HG02973 (cell line): ENCODE results near the gene ITGA5.

Experiments used
- ATAC-seq: cut with Tn5 transposase; IDR thresholded peaks from one replicate; pipeline ENCODE4 v1.9.1; 2021; ENCODE audit warnings: moderate library complexity; ENCODE audit not compliant: unreplicated experiment

Gene ITGA5

DNA sequence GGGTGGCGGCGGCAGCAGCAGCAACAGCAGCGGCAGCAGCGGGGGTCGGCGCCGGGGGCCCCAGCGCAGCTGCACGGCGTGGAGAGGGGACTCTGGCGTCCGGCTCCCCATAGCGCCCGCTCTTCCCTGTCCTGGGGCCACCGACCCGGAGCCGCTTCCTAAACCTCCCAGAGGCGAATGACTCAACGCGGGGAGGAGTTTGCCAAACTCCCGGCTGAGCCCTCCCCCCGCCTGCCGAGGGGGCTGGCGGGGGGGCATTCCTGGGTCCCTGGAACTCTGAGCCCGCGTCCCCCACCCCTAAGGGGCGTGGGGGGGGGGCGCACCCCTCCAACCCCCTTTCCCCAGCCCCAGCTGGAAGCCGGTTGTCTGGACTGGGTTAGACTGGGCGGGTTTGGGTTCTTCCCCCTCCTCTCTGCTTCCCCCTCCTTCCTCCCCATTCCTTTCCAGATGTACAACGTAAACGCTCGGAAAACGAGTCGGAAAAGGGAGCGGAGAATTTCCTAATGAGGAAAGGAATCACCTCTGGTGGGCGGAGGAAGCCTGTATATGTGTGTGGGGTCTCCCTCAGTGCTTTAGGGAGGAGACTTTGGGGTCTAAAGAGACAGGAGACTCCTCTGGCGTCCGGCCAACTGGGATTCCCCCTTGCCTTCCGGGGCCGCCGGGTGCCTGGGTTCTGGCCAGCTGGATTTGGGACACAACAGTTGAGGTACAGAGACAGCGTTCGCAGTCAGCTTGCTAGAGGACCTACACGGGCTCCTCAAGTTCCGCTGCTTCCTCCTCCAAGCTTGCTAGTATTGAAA is at the start of gene ITGA5:
ITGA5 (minus strand) TSS at position 179 of the 800 bp plus-strand sequence; CDS start at position 111, 68 bp downstream.
- ATAC-seq: no peak

DNA sequence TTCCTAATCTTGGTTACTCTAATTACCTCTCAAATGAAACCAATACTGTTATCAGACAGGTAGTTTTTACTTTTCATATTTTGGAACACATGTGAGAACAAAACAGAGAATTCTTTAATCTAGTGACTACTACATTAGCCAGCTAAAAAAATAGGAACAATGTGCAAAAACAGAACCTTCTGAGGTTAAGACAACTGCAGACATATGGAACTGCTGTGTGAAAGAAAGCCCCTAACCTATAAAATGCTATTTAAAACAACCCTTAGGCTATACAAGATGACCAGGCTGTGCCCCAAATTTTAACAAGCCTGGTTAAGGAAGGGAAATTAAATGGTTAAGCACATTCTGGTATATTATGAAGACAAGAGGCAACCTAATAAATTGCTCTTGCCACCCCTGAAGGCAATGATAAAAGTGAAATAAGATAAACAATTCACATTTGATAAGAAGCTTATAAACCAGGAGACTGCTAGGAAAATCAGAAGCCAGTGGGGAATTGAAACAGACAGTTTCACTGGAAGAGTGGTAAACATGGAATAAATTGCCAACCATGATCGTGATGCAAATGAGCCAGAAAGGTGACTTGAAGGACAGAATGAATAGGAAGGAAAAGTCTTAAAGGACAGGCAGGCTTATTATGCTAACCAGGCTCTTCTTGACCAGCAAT is 46.9 kb upstream of the ITGA5 start:
- no peak for ATAC-seq

DNA sequence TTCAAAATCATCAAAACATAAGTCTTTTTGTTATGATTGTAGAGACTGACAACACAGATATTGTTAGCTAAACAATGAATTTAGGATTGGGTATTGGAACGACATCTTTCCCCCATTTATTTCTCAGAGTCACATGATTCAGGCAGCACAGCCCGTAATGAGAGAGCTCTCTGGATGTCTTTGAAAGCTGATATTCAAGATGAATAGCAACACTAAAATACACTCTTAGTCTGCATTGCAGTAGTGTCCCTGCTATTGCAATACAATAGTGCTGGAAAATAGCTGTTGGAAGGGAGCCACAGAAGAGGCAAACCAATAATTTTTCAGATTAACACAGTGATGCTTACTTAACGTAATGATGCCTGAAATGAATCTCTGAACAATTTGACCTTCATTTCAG is 44.4 kb upstream of the ITGA5 start:
- ATAC-seq: no peak

DNA sequence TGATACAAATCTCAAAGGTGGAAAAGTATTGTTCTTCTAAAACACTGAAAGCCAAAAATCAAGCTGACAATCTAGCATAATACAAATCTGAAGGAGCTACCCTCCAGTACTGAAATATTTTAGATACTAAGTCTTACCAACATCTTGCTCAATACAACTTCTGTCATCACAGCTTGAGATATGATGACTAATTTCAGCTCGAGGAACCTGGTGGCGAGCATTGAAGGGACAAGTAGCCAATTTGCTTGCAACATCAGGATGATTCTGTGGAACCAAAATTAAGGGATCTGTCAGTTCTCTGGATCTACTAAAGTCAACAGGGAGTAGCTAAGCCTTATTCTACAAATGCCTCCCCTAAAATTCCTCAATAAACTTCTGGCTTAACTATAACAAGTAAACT is 44.0 kb upstream of the ITGA5 start:
- no peak for ATAC-seq

DNA sequence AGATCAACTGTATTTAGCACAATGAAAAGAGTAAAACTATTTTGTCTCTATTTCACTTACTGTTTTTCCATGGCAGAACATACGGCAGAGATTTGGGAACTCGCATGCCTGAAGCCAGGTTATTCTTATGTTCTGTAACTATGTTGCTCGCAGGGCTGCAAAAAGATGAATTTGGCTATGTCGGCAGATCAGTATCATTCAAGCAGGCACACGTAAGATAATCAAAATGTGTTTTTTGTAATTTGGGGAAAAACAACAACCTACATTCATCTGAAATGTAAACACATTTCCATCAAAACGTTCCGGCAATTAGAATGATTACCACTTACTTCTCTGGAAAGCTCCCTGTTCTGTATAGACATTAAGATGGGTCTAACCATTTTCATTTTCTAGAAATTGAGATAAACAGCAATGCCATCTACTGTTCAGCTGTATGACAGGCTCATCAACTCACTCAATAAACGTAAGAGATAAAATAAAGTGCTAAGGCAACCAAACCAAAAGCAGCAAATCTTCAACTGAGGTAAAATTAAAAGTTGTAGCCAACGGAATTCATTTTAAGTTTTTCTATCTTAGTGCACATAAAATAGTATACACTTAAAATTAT is 41.4 kb upstream of the ITGA5 start:
- ATAC-seq: no peak

DNA sequence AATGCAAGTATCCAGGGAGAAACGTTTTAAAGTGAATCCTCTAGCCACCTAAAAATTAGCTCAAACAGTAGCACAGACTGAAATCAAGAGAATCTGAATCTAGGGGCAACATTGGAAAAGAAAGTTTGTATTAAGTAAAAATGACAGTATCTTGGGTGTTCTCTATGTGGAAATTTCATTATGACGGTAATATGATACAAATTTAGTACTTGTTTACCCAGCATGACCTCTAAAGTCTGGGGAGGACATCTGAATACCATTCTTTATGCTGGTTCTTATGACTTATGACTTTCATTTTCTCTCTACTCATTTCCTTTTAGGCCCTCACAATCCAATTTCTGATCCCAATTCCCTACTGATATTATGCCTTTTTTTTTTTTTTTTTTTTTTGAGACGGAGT is 40.3 kb upstream of the ITGA5 start:
- no peak for ATAC-seq

DNA sequence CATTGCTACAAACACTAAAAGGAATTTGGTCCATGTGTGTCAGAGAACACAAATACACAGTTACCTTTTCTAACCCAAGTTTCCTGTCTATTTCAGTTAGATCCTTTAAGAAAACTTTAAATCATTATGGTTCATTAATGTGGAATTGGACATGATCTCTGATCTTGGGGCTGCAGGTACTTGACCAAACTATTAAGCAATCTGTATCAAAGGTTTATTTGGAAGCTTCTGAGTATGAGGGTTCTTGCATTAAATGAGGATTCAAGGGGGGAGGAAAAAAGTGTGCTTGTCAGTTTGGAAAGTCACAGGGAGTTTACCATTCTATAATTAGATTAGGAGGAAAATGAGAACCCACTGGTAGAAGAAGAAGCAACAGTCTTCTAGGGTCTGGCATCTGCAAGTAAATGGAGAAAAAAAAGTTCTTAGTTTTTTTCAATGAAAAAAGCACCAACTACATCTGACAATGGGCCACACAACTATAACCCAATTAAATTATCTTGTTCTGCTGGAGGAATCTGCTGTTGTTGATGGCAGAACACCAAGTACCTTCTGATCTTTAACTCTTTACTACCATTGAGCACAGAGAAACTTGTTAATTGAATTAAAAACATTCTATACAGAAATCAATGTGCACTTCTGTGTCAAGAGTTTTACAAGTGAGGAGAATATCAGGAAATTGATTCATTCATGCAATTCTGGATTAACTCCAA is 36.8 kb upstream of the ITGA5 start:
- no peak for ATAC-seq

DNA sequence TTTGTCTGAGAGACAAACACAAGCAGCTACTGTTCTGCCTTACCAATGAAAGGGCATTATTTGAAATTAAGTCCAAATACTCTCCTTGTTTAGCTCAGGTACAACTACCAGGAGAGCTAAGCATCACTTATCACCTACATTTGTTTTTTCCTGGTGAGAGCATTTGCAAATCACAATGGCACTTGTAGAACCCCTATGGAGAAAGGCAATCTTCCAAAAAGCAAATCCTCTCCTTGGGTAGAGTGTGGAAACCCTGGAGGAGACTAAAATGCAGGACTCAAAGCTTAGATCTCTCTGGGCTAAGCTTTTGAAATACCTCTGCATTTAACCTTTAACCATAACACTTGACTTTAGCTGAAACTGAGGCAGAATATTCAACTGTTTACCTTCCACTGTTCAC is 33.6 kb upstream of the ITGA5 start:
- ATAC-seq: no peak

DNA sequence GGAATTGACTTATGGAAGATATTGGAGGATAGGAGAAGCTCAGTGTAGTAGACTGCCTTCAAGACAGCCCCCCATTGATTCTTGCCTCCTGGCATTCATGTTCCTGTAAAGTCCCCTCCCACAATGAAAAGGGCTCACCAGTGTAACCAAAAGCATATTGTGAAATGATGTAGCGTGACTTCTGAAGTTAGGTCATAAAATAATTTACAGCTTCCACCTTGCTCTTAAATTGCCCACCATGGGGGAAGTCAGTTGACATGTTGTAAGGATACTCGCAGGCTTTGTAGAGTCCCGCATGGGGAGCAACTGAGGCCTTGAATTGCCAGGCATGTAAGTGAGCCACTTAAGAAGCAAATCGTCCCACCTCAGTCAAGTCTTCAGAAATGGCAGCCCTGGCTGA is 29.3 kb upstream of the ITGA5 start:
- ATAC-seq: no peak

DNA sequence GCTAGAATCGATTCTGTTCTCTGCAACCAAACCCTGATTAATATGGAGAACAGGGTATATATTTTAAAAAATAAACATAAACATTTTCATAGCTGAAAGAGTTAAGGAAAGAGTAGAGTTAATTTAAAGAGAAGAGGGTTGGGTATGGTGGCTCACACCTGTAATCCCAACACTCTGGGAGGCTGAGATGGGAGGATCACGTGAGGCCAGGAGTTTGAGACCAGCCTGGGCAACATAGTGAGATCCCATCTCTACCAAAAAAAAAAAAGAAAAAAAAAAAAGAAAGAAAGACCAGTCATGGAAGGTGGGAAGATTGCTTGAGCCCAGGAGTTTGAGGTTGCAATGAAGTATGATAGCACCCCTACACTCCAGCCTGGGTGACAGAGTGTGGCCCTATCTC is 28.9 kb upstream of the ITGA5 start:
- ATAC-seq: no peak

DNA sequence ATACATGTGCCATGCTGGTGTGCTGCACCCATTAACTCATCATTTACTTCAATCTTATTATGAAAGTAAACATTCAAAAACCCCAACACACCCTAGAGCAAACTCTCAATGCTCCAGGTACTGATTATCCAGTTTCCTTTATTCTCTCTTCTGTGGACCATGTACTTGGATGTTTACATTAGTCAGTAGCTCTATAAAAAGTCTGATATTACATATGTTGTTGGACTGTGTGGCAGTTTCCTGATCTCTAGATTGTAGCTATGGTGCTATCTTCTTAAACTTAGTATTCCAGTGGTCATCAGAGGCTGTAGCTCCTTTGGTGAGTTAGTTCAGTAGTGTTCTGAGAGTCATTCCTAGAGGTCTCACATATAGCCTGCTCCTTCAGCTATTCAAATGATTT is 25.1 kb upstream of the ITGA5 start:
- no peak for ATAC-seq

DNA sequence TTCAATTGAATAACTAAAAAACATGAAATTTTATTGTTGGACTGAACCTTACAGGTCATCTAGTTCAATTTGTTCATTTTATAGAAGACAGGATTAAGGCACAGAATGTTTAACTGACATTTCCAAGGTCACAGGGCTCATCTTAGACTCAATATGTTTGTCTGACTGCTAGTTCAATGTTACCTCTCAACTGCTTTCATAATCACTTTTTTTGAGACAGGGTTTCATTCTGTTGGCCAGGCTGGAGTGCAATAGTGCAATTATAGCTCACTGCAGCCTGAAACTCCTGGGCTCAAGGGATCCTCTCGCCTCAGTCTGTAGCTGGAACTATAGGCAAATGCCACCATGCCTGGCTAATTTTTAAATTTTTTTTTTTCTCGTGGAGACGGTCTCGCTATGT is 24.4 kb upstream of the ITGA5 start:
- no peak for ATAC-seq

DNA sequence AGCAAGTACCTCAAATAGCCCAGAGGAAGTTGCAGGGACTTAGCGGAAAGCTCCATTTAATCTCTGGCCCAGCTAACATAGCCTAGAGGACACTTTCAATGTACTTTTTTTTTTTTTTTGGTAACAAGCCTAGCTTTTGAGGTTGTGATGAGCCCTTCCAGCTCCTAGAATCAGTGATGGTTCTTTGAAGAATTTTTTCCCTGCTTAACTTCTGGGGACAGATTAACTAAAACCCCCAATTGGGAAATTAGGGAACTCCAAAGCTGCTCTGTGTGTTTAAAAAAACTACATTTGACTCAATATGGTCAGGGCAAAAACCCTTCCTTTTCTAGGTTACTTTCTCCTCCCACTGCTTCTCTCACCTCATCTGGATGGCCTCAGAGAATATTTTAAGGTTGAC is 23.9 kb upstream of the ITGA5 start:
- ATAC-seq: no peak

DNA sequence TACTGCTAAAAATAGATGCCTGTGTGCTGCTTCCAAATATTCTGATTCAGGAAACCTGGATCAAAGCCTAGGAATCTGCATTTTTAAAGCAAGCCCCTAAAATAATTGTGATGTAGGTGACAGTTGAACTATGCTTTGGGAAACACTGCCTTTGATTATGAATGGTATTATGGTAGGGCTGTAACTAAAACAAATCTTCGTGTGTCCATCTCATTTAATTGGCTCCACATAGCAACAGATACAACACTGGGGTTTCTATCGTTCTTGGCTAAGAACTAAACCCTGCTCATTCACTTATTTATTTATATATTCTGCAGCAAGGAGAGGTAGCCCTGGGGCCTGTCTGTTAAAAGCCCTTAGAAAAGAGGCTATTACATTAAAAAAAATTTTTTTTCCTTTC is 23.0 kb upstream of the ITGA5 start:
- no peak for ATAC-seq

DNA sequence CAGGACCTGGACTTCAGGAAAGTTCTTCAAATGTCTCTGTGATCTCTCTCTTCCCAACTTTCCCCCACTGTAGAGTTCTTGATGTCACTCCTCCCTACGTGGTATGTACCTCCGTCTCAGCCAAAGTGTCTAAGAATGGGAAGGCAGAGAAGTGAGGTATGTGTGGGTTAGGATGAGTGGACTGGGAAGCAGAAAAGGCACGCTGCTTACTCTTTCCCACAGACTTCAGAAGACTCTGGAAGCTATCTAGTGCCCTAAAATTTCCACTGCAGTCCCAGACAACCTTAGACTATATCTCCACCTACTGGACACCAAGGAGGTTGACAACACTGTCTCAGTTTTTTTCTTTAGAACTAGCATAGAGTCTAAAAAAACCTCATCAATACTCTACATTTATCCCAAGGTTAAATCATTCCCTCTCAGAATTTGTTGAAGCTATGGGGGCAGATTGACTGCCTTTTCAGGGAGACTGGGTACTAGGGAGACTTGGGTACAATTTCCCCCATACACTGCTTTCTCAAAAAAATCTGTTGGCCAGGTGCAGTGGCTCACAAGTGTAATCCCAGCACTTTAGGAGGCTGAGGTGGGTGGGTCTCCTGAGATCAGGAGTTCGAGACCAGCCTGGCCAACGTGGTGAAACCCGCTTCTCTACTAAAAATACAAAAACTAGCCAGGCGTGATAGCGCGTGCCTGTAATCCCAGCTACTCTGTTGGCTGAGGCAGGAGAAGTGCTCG is 20.6 kb upstream of the ITGA5 start:
- no peak for ATAC-seq

DNA sequence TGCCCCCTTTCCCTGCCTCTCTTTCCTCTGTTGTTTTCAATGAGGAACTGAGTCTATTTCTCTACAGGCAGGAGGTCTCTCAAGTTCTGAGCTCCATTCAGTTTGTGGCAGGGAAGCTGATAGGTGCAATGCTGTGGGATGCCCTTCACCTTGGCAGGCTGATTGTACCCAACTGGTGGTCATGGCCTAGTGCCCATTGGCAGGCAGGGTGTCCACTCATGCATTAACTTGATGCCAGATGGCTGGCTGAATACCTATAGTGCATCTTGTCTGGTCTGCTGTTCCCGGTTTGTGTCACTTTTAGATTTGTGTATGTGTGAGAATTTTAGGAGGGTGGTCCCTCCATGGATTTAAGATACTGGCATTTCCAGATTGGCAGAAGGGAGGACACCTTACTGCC is 20.0 kb upstream of the ITGA5 start:
- ATAC-seq: no peak

DNA sequence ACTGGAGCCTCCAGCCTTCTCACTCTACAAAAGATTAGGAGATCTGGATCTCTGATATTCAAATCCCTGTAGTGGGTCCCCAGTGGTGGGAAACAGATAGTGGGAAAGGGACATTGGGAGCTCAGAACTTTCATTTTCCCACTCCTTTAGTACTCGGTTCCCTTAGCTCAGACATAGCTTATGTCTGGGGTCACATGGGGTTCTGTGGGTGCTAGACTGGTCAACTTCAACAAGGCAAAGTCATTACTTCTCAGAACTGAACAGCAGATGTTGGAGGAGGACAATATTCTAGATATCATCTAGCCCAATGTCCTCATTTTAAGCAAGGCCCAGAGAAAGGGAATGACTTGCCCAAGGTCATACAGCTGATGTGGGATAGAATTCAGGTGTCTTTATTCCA is 19.5 kb upstream of the ITGA5 start:
- ATAC-seq: no peak

DNA sequence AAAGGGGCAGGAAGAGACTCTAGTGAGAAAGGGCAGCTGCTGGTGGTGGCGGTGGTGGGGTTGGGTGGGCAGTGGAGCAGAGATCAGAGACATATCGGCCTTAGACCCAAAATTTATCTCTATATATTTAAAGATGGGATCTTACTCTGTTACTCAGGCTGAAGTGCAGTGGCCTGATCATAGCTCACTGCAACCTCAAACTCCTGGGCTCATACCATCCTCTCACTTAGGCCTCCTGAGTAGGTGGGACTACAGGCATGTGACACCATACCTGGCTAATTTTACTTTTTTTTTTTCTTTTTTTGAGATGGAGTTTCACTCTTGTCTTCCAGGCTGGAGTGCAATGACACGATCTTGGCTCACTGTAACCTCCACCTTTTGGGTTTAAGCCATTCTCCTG is 18.6 kb upstream of the ITGA5 start:
- no peak for ATAC-seq

DNA sequence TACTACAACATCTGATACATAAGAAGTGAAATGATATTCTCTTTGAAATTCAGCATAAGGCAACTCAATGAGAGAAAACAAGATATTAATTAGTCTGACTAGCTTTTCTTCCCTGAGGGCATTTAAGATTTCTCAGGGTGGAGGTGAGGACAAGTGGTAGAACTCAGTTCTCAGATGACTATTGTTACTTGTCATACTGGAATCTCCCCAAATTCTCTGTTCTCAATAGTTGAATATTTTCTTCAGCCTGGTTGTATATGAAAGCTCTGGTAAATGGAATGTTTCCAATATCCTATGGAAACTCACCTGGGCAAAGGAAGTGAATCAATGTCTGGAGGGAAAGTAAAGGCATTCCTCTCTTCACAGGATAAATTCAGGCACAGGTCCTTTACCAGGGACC is 18.2 kb upstream of the ITGA5 start:
- peak; percentile 53 for ATAC-seq

DNA sequence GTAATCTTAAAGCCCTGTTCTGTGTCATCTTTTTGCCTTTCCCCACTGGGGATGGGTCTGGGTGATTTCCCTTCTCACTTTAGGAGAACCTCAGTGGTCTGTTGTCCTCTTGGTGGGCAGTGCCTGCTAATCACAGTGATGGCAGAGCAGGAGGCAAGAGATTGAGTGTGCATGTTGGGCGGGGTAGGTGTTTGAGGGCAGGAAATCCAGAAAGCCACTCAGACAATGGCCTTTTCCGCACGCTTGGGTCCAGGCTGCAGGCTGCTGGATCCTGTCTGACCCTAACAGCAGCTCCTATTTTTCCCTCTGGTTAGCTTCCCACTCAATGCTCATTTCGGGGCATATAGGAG is 13.7 kb upstream of the ITGA5 start:
- no peak for ATAC-seq
